ES-I3 (cell line): ENCODE measurements around the gene TAF4B.
"Not testable (repeated sequence)": the region's sequence is repeated elsewhere in the genome, so short reads cannot be mapped to it uniquely, and the experiment has no call there.

Experiments
- H3K36me3 ChIP-seq: 2 replicates; pipeline ENCODE4 v1.6.1; 2013; ENCODE audit warnings: mild to moderate bottlenecking, low read length, control low read depth, moderate library complexity; ENCODE audit not compliant: insufficient read depth
- H3K4me1 ChIP-seq: 2 replicates; pipeline ENCODE4 v1.6.1; 2013; ENCODE audit warnings: mild to moderate bottlenecking, control low read depth, low read length; ENCODE audit not compliant: insufficient read depth
- H3K9ac ChIP-seq: 2 replicates; pipeline ENCODE4 v1.6.1; 2013; ENCODE audit warnings: low read depth, mild to moderate bottlenecking, low read length, moderate library complexity
- H3K9me3 ChIP-seq: 2 replicates; pipeline ENCODE4 v1.6.1; 2013; ENCODE audit warnings: mild to moderate bottlenecking, low read length, moderate library complexity; ENCODE audit not compliant: control insufficient read depth, insufficient read depth

The TAF4B gene, protein sequence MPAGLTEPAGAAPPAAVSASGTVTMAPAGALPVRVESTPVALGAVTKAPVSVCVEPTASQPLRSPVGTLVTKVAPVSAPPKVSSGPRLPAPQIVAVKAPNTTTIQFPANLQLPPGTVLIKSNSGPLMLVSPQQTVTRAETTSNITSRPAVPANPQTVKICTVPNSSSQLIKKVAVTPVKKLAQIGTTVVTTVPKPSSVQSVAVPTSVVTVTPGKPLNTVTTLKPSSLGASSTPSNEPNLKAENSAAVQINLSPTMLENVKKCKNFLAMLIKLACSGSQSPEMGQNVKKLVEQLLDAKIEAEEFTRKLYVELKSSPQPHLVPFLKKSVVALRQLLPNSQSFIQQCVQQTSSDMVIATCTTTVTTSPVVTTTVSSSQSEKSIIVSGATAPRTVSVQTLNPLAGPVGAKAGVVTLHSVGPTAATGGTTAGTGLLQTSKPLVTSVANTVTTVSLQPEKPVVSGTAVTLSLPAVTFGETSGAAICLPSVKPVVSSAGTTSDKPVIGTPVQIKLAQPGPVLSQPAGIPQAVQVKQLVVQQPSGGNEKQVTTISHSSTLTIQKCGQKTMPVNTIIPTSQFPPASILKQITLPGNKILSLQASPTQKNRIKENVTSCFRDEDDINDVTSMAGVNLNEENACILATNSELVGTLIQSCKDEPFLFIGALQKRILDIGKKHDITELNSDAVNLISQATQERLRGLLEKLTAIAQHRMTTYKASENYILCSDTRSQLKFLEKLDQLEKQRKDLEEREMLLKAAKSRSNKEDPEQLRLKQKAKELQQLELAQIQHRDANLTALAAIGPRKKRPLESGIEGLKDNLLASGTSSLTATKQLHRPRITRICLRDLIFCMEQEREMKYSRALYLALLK

DNA sequence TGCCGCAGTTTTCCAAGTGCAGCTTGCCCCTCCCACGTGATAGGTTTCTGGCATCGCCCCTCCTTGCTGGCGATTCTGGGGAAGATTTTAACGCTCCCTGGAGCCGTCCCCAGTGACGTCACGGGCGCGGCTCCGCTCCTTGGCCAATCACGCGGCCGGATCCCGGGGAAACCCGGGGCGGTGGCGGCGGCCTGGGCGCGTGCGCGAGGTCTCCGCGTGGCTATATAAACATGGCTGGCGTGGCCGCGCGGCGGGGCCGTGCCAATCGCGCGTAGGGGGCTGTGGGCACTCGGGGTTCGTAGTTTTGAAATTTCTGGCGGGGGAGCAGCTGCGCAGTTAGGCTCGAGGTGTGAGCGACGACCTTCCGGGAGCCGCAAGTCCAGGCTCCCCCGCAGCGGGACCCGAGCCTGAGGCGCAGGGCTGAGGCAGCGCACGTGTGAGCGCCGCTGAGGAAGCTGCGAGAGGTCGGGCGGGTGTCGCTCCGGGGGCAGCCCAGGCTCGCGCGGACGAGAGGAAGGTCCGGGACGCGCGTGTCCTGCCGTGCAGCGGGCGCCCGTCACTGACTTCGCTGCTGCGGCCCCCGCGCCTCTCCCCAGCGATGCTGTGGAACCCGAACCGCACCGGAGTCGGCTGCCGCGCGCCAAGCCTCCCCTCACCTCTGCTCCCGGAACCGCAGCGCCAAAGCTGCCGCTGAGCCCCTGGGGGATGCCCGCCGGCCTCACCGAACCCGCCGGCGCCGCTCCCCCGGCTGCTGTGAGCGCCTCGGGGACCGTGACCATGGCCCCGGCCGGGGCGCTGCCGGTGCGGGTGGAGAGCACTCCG is at the start of gene TAF4B:
TSS of gene TAF4B (plus strand) at position 217 of the 822 bp plus-strand sequence. CDS start at position 706, 489 bp downstream.
- Histone ChIP-seq H3K4me1 (no peaks in the 10 kb centered on the region), H3K36me3 (no peaks in the 10 kb centered on the region), H3K9me3 (no peaks in the 10 kb centered on the region; the same call in 1 of the 2 replicates), H3K9ac (peak within 1 kb of the TSS; percentile 96)

DNA sequence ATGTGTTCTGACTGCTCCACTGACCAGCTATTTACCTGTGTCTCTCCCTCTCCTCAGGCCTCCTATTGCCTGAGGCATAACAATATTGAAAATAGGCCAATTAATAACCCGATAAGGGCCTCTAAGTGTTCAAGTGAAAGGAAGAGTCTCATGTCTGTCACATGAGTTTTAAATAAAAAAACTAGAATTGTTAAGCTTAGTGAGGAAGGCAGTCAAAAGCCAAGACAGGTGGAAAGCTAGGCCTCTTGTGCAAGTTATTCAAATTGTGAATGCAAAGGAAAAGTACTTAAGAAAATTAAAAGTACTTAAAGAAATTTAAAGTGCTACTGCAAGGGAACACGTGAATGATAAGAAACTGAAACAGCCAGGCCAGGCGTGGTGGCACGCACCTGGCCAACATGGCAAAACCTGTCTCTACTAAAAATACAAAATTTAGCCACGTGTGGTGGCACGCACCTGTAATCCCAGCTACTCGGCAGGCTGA is 44.9 kb upstream of the TAF4B start:
- no peaks in the 10 kb centered on the region for H3K36me3 ChIP-seq
- no peak overlapping the region for H3K9ac ChIP-seq
- no peaks in the 10 kb centered on the region for H3K4me1 ChIP-seq
- no peaks in the 10 kb centered on the region for H3K9me3 ChIP-seq

DNA sequence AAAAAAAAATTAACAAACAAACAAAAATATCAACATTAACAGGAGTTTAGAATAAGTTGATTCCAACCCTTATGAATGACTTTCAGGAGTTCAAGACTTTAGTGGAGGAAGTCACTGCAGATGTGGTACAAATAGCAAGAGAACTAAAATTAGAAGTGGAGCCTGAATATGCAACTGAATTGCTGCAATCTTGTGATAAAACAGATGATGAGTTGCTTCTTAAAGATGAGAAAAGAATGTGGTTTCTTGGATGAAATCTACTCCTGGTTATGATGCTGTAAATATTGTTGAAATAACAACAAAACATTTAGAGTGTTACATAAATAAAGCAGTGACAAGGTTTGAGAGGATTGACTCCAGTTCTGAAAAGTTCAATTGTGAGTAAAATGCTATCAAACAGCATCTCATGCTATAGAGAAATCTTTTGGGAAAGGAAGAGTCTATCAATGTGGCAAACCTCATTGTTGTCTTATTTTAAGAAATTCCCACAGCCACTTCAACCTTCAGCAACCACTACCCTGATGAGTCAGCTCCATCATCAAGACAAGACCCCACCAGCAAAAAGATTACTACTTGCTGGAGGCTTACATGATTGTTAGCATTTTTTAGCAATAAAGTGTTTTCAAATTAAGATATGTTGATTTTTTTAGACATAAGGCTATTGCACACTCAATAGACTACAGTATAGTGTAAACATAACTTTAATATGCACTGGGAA is 42.7 kb upstream of the TAF4B start:
- H3K9me3 ChIP-seq = no peaks in the 10 kb centered on the region
- no peaks in the 10 kb centered on the region for H3K36me3 ChIP-seq
- no peaks in the 10 kb centered on the region for H3K4me1 ChIP-seq
- no peak overlapping the region for H3K9ac ChIP-seq

DNA sequence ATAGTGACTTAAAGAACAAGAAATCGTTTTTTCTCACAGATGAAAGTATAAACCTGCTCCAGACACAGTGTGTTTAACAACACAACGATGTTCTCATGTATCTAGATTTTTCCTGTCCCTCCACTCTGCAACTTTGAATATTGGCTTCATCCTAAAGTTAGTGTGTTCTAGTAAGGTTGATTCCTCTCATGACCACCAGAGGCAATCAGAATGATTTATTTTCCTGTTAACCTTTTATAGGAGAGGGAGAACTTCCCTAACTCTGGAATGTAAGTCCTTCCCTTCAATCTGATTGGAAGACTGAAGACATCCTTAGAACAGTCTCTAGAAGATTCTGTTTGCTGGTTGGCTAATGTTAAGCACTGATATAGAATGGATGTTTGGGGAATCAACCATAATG is 41.0 kb upstream of the TAF4B start:
- no peak overlapping the region for H3K9ac ChIP-seq
- no peaks in the 10 kb centered on the region for H3K9me3 ChIP-seq
- H3K4me1 ChIP-seq = no peaks in the 10 kb centered on the region
- H3K36me3 ChIP-seq = no peaks in the 10 kb centered on the region

DNA sequence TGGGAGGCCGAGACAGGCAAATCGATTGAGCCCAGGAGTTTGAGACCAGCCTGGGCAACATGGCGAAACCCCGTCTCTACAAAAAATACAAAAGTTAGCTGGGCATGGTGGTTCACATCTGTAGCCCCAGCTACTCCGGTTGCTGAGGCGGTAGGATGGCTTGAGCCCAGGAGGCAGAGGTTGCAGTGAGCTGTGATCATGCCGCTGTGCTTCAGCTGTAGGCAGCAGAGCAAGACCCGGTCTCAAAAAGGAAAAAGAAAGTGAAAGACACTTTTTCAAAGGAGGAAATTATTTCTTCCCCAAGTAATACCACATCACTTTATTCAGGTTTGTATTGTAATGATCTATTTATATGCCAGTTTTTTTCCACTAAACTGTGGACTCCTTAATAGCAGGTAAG is 35.7 kb upstream of the TAF4B start:
- H3K9ac ChIP-seq = no peak overlapping the region
- H3K9me3 ChIP-seq = no peaks in the 10 kb centered on the region
- no peaks in the 10 kb centered on the region for H3K36me3 ChIP-seq
- no peaks in the 10 kb centered on the region for H3K4me1 ChIP-seq

DNA sequence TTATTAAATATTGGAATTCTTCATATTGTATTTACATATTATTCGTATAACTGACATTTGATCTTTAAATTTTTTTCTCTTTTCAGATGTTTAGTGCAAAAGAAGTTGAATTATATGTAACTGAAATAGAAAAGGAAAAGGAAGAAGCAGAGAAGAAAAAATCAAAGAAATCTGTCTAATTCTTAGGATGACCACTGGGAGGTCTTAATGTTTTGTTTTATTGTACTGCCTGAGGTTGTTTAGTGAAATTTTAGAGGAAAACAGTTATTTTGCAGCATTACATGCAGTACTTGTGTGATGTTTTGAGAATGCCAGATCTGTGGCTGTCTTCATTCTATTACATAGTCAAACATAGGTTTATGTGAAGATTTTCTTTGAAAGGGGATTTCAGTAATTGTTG is 34.0 kb upstream of the TAF4B start:
- Histone ChIP-seq H3K9ac (no peak overlapping the region), H3K36me3 (no peaks in the 10 kb centered on the region), H3K9me3 (no peaks in the 10 kb centered on the region), H3K4me1 (no peaks in the 10 kb centered on the region)

DNA sequence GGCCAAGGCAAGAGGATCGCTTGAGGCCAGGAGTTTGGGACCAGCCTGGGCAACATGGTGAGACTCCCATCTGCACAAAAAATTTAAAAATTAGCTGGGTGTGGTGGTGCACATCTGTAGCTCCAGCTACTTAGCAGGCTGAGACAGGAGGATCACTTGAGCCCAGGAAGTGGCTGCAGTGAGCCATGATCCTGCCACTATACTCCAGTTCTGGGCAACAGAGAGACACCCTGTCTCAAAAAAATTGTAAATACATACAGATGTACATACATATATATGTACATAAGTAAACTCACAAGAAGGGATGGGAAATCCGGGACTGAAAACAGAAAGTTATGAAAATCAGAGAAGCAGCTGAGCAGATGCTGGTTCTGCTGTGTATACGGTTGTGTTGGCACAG is 29.6 kb upstream of the TAF4B start:
- Histone ChIP-seq H3K4me1 (no peaks in the 10 kb centered on the region), H3K36me3 (no peaks in the 10 kb centered on the region), H3K9ac (no peak overlapping the region), H3K9me3 (no peaks in the 10 kb centered on the region)

DNA sequence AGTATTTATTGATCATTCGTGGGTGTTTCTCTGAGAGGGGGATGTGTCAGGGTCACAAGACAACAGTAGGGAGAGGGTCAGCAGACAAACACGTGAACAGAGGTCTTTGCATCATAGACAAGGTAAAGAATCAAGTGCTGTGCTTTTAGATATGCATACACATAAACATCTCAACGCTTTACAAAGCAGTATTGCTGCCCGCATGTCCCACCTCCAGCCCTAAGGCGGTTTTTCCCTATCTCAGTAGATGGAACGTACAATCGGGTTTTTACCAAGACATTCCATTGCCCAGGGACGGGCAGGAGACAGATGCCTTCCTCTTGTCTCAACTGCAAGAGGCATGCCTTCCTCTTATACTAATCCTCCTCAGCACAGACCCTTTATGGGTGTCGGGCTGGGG is 24.2 kb upstream of the TAF4B start:
- not testable (repeated sequence) for H3K4me1 ChIP-seq, H3K9me3 ChIP-seq, H3K36me3 ChIP-seq, H3K9ac ChIP-seq

DNA sequence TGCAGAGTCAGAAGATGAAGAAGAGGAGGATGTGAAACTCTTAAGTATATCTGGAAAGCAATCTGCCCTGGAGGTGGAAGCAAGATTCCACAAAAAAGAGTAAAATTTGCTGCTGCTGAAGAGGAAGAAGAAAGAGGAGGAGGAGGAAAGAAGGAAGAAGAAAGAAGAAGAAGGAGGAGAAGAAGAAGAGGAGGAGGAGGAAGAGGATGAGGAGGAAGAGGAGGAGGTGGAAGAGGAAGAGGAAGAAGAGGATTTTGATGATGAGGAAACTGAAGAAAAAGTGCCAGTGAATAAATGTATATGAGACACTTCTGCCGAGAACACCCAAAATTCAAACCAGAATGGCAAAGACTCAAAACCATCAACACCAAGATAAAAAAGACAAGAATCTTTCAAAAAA is 20.9 kb upstream of the TAF4B start:
- H3K4me1 ChIP-seq = no peaks in the 10 kb centered on the region
- no peaks in the 10 kb centered on the region for H3K36me3 ChIP-seq
- H3K9ac ChIP-seq = no peak overlapping the region
- no peaks in the 10 kb centered on the region for H3K9me3 ChIP-seq

DNA sequence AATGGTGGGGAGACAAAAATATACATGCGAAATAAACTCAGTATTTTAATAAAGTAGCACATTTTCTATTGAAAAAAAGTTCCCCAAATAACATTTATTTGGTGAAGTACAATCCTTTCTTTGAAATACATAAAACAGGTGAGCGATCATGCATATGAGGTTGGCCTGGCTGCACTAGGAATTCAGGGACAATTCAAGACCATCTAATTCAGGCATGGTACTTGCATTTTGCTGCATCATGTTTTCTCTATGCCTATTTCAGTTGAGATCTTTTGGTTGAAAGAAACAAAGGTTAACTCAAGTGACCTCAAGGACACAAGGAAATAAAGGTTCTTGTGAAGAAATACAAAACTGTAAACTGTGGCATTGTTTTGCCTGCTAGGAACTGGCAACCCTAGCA is 19.8 kb upstream of the TAF4B start:
- Histone ChIP-seq H3K9ac (no peak overlapping the region), H3K9me3 (no peaks in the 10 kb centered on the region), H3K4me1 (no peaks in the 10 kb centered on the region), H3K36me3 (no peaks in the 10 kb centered on the region)

DNA sequence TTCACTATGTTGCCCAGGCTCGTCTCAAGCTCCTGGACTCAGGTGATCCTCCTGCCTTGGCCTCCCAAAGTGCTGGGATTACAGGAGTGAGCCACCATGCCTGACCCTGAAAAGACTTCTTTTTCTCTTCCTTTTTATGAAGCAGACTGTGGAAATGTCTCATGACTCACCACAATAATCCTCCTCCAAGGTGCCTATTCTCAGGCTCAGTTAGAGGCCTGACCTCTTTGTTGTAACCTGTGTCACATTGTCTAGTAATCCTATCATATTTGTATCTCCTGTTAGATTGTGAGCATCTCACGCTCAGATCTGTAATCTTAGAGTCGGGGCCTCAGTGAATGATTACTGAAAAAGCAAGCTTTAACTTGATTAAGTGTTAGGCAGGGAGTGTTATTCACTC is 18.3 kb upstream of the TAF4B start:
- no peak overlapping the region for H3K9ac ChIP-seq
- no peaks in the 10 kb centered on the region for H3K36me3 ChIP-seq
- H3K9me3 ChIP-seq = no peaks in the 10 kb centered on the region
- no peaks in the 10 kb centered on the region for H3K4me1 ChIP-seq

DNA sequence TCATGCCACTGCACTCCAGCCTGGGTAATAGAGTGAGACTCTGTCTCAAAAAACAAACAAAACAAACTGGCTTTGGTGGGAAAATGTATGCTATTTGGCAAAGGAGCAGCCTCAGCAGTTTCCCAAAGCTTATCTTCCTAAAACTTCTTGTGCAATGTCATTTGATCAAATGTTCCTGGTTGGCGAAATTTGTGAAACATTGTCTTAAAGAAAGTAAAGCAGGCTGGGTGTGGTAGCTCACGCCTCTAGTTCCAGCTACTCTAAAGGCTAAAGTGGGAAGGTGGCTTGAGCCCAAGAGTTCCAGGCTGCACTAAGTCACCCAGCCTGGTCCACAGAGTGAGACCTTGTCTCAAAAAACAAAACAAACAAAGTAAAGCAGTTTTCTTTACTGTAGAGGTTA is 17.3 kb upstream of the TAF4B start:
- no peaks in the 10 kb centered on the region for H3K9me3 ChIP-seq
- H3K9ac ChIP-seq = no peak overlapping the region
- H3K36me3 ChIP-seq = no peaks in the 10 kb centered on the region
- H3K4me1 ChIP-seq = no peaks in the 10 kb centered on the region

DNA sequence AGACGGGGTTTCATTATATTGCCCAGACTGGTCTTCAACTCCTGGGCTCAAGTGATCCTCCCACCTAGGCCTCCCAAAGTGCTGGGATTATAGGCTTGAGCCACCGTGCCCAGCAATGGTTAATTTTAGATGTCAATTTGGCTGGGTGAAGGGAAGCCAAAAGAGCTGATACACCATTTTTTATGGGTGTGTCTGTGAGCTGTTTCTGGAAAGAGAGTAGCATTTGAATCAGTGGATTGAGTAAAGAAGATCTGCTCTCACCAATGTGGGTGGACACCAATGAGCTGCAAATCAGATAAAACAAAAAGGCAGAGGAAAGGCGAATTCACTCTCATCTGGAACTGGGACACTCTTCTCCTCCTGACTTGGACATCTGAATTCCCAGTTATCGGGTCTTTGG is 16.1 kb upstream of the TAF4B start:
- Histone ChIP-seq H3K9me3 (no peaks in the 10 kb centered on the region), H3K9ac (no peak overlapping the region), H3K36me3 (no peaks in the 10 kb centered on the region), H3K4me1 (no peaks in the 10 kb centered on the region)
